NCI-H146 (cell line): ENCODE measurements around the gene MSANTD4.
"Not testable (repeated sequence)": the region's sequence is repeated elsewhere in the genome, so short reads cannot be mapped to it uniquely, and the experiment has no call there.

ENCODE experiments used
- DNase-seq: peaks from one replicate; lab custom pipeline; 2025; lab: John Stamatoyannopoulos, UW

MSANTD4 gene

DNA sequence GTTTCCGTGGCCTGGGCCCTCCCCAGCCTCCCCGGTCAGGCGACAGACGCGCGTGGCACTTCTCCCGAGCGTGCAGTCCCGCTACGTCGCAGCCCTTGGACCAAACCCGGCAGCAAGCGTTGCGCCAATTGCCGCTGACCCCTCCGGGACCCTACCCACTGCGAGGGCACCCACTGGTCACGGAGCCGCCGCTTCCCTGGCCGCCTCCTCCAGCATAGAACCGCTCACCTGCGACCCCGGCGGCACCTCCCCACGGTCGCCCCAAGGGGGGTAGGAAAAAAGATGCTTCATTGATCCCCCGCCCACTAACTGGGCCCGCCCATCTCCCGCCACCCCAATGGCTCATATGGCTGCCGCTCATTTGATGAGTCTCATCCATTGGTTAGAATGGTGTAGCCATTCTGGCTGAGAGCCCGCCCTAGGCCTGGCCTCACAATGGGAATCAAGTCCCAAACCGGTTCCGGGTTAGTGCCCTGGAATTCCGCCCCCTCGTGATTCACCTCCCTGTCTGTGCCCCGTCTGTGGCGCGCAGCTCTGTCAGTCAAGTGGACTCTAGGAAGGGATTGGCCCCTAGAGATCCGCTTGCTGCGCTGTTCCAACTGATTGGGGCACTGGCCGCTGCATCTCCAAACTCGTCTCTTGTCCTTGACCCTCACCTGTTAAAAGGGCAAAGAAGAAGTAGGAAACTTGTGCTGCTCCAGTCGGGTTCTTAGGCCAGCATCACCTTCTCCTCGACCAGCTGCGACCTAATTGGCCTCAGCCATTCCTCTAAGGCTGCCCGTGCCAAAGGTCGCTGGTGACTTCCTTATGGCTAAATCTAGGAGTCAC lies at the start of gene MSANTD4:
TSS of gene MSANTD4 (minus strand) at position 274 of the 828 bp plus-strand sequence. CDS start 11,323 bp downstream, outside the sequence.
- peak; percentile 99 for DNase-seq

DNA sequence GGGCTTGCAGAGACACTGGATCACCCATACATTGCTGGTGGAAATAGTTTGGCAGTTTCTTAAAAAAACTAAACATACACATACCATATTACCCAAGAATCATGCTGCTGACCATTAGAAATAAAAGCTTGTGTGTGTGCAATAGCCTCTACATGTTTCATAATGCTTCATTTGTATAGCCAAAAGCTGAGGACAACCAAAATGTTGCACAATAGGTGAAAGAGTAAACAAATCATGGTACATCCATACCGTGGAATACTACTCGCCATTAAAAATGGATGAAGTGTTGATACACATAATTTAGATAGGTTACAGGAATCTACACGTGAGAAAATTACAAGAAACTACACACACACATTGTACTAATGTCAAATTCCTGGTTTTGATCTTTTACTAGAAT lies 48.6 kb upstream of the MSANTD4 start:
- DNase-seq, result no peak

DNA sequence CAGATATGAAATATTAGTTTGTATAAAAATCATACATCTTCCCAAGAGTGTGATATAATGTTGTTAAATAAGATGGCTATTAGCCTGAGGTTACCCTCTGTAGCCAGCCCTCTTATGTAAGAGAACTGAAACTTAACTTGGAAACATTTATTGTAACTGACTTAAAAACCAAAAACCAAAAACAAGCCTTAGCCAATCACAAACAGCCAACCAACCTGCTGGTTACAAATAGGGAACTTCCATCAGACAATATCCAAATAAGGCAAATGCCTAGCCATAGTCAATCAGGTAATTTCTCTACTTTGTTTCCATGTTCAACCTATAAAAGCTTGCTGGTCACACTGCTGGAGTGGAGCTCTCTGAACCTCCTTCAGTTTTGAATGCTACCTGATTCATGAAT lies 41.0 kb upstream of the MSANTD4 start:
- DNase-seq, result no peak

DNA sequence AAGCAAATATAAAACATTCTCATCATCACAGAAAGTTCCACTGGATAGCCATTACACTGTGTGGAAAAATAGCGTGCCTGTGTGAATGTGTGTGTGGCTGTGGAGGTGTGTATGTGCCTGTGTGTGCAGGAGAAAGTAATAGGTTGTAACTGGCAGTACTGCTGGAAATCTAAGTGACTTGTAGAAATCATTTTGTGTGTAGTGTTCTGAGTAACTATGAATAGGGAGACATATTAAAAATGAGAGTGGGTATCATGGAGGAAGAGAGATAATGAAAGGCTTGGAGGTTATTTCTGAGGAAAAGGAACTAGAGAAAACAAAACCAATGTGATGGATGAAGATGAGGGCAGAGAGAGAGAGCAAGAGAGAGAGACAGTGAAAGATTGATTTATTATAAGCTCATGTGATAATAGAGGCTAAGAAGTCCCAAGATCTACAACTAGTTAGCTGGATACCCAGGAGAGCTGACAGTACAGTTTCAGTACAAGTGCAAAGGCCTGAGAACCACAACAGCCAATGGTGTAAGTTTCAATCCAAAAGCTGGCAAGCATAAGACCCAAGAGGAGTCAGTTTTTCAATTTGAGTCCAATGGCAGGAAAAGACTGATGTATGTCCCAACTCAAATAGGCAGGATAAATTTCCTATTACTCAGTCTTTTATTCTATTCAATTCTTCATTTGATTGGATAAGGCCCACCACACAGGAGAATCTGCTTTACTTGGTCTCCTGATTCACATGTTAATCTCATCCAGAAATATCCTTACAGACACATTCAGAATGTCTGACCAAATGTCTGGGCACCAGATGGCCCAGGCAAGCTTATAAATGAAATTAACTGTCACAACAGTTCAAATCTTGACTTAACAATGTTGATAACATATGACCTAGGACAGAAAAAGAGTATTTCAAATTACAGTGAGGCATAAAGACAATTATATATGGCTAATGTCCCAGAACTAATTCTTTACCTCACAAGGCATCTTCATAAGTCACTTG lies 40.2 kb upstream of the MSANTD4 start:
- DNase-seq, result no peak

DNA sequence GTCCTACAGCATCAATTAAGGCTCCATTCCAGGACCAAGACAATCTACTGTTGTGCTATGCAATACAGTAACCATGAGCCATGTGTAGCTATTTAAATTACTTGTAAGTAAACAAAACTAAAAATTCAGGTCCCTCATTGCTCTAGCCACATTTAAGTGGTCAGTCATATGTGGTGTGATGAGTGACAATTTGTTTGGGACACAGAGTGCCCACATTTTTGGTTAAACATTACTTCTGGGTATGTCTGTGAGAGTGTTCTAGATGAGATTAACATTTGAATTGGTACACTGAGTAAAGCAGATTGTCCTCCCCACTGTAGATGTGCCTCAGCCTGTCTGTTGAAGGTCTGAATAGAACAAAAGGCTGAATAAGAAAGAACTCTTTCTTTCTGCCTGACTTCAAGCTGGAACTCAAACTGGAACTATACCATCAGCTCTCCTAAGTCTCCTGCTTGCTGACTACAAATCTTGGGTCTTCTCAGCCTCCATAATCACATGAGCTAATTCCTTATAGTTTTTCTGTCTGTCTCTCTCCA lies 39.3 kb upstream of the MSANTD4 start:
- no peak for DNase-seq

DNA sequence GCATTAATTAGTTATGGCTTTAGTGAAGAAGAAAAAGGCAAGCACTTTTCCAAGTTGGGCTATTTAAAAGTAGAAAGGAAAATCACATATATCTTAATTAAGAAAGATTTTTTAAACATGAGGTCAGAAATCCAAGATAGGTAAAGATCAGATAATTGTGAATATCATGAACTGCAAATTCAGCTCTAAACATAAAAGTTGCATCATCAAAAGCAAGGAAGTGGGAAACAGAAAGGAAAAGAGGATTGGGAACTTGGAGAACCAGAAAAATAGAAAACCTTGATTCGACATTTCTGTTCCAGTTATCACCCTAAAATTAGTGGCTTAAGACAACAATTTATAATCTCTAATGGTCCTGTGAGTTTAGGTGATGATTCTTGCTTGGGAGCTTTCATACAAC lies 37.6 kb upstream of the MSANTD4 start:
- no peak for DNase-seq

DNA sequence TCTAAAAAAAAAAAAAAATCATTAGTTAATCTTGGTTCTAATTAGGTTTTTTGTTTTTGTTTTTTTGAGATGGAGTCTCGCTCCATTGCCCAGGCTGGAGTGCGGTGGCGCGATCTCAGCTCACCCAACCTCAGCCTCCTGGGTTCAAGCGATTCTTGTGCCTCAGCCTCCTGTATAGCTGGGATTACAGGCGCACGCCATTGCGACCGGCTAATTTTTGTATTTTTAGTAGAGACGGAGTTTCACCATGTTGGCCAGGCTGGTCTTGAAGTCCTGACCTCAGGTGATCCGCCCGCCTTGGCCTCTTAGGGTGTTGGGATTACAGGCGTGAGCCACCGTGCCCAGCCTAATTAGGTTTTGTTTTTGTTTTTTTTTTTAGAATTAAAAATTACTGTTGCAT lies 36.3 kb upstream of the MSANTD4 start:
- DNase-seq, result not testable (repeated sequence)

DNA sequence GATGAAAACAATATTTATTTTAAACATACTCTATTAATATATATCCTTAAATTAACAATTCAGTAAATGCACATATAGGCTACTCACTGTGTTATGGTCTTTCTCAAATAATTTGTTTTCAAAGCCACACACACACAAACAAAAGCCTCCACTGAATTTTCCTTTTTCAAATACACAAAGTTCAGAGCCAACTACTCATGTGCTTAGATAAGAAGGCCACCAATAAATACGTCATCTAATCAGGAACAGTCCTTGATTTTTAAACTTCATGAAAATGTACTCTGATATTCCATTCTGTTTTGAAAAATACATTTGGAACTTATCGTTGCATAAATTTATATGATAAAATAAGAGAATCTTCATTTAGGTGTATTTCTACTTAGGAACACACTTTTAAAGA lies 29.1 kb upstream of the MSANTD4 start:
- DNase-seq, result no peak

DNA sequence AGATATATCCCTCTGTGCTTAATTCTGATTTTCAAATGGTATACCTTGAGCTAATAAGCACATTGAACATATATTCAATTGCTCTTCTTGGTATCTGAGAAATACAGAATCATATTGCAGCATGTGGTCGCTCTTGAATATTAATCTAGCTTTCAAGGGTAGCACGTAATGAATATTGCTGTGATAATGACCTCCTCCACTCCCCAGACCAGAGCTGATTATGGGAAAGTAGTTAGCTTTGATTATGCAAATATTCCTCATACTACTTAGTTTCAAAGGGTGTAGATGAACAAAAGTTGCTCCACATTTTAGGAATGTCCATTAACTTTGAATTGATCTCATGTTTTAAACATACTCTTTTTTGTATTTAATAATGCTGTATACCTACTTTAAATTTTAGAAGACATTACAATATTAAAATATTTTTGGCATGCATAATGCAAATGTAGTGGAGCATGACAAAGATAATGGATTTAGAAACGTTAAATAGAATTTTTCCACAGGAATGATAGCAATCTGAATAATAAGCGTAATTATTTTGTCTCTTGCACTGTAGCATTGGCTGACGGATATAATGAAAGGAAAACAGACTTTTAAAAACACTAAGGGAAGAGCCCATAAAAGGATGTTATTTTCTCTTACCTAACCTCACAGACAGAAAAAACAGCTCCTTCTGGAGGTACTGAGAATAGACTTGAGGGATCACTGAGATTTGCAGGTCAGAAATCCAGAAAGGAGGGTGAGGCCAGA lies 27.9 kb upstream of the MSANTD4 start:
- no peak for DNase-seq

DNA sequence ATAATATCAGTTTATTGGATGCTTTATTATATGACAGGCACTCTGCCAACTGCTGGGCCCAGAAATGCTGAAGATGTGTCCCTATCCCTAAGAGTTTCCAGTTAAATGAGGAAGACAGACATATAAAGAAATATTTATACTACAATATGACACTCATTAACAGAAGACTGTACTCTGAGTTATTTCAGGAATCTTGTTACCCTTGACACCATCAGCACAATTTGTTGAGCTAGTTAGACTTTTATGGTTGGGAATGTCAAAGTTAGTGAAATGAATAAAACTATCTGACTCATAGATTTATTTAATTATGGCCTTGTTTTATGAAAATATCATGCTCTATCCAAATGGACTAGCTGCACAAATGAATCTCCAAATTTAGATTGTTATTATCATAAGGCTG lies 25.6 kb upstream of the MSANTD4 start:
- no peak for DNase-seq

DNA sequence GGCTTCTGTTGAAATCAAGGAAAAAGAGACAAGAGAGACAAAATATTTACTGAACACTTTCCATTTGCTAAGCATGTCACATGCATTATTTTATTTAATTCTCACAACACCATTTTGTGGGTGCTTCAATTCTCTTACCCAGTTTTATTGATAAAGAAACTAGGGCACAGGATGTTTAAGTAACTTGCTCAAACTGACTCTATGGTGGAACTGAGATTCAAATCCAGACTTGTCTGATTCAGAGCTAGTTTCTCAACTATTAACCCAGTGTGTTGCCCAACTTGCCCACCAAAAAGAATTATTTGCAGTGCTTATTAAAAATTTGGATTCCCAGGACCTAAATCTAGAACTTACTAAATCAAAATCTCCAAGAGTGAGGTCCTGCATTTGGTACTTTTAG lies 21.5 kb upstream of the MSANTD4 start:
- DNase-seq, result no peak

DNA sequence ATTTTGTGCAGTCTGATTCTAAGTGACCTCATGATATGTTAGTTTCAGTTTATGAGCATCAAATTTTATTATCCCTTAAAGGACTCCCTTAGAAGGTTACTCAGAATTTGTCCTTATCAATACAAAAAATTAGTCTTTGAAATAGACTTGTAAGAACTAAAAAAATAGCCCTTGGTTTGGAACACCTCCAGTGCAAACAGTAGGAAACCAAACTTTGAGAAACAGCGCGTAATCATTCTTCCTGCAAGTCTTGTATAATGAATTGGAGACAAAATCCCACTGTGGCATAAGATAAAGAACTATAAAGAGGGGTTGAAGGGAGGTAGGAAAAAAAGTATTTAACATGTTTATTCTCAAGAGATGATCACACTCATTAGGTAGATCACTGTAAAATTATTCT lies 10.8 kb upstream of the MSANTD4 start:
- no peak for DNase-seq

DNA sequence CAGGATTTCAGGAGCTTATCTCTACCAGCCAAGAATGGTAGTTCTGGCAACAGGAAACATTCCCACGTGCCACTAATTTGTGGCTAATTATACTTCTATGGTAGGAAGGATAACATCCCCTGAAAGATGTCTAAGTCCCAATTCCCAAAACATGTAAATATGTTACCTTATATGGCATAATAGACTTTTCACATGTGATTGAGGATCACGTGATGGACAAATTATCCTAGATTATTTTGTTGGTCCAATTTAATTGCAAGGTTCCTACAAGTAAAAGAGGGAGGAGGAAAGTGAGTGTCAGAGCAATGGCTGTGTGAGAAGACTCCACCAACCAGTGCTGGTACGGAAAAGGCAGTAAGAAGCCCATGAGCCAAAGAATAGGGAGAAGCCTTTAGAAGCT lies 9.9 kb upstream of the MSANTD4 start:
- DNase-seq, result no peak

DNA sequence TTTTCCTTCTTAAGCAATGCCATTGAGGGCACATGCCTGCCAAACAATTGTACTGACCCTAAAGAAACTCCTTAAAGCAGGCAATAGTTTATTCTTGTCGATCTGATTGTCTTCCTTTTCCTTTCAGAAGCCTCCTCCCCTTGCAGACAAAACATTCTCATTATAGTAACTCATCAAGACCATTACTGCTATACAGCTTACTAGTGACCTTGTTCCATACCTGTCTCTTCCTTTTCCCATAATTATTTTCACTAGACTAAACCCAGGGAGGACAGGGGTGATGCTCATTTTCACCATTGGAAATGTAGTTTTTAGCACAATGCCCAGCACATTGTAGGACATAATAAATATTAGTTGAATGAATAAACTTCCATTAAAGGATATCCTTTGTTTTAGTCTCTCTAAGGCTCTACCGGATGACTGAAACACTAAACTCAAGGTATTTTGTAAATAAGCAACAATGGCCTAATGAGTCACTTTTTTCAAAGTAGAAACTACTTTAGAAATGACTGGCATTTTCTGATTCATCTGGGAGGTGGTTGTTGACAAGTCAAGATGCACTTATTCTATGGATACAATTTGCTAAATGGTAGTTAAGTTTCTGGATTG lies 9.3 kb upstream of the MSANTD4 start:
- no peak for DNase-seq

DNA sequence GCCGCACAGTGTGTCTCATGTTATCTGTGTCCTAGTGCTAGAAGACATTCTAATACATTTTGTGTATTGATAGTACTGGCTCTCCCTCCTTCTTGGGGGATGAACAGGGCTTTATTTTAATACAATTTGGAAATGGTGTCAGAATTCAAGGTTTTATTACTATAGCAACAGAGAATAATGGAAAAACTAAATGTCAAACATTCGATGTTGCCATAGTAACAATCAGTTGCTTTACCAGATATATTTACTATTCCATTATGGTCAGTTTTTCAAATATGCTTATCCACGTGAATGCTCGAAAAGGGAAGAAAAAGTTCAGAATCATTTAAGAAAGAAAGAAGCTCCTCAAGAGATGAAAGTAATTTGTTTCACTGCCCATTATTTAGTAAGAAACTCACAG lies 8.6 kb upstream of the MSANTD4 start:
- peak; percentile 3 for DNase-seq

DNA sequence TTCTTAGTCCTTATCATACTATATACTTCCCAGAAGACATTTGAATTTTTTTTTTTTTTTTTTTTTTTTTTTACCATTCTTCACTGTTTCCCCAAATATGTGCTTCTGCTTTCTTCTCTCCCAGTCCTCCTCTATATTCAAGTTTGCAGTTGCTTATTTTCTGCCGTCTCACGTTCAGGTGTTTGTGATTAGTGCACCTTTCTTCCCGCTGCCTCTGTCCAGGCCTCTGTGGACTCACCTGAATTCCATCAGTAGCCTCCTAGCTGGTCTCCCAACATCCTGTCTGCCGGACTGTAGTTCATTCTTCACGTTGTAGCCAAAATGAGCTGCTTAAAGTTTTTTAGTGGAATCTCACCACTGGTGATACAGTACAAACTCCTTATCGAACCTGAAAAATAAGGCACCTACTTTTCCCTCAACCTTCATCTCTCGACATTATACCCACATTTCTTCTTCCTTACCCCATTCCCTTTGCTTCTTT lies 795 bp upstream of the MSANTD4 start:
- no peak for DNase-seq

DNA sequence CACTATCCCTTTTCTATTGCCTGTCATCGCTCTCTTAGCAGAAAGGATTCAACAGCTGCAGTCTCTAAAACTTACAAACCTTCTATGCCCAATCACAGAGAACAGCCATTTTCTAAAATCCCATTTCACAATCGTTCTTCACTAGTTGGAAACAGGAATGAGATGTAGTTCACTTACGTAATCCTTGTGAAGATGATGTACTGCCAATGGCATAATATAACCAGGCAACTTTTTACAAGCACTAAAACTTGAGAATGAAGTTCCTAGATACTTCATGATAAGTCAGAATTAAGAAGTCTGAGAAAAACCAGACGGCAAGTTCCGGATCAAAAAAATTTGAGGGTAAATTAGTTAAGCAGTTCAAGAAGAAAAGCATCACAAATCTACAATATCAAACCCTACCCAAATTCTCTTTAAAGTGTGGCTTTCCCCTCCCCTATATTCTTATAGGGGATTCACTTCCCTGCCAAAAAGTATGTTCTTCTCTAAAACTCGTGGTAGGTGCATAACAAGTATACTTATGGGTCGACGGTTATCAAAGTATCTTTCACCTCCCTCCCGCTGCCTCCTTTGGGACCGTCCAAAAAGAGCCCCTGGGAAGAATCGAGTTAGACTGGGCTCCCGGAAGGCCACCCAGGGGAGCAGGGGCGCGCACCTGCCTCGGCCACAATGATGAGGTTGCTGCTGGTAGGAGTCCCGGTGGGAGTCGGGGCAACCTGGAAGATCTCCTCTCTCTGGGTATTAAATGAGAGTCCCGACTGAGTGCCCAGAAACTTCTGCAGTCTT lies 666 bp downstream of the MSANTD4 start:
- peak; percentile 58 for DNase-seq

DNA sequence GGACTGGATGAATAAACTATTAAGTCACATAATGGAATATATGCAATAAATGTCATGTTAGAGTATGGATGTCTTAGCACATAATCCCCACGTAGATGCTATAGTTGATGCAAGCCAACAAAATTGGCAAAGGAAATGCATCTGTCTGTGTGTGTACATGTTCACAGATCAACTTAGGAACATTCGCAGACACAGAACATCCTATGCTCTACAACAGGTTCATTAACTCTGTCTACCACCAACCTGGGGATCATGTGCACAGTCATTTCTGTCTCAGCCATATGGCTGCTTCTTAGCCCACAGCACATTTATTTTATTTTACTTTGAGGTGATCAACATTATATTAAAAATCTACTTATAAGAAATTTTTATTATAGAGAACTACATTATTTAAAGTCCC lies 4.9 kb downstream of the MSANTD4 start:
- DNase-seq, result no peak

DNA sequence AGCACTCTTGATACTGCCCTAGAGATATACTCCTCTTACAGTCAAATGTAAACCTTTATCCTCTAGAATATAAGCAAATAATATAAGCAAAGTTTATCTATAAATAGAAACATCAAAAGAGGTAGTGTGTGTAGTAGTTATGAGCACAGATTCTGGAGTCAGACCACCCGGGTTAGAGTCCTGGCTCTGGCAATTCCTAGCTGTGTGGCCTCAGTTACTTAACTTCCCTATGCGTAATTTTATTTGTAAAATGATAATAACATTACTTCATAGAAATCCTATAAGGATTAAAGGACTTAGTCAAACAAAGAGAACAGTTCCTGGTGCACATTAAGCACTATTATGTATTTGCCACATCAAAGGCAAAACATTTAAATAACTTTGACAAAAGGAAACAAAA lies 7.0 kb downstream of the MSANTD4 start:
- no peak for DNase-seq

DNA sequence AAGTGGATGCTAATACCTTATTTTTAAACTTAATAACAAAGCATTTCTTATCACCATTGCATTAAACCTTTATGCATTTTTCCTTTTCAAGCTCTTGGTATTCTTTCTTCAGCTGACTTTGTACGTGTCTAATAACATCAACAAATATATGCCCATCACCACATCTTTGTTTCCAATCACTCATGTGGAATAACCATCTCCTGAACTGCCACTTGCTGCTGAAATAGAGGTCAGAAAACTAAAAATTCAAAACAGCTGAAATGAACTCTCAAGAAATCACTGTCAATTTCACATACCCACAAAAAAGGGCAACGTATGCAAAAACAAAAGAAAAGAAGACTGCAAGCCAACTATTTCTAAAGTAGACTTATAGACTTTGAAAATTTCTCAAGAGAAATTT lies 7.4 kb downstream of the MSANTD4 start:
- DNase-seq, result peak; percentile 3

DNA sequence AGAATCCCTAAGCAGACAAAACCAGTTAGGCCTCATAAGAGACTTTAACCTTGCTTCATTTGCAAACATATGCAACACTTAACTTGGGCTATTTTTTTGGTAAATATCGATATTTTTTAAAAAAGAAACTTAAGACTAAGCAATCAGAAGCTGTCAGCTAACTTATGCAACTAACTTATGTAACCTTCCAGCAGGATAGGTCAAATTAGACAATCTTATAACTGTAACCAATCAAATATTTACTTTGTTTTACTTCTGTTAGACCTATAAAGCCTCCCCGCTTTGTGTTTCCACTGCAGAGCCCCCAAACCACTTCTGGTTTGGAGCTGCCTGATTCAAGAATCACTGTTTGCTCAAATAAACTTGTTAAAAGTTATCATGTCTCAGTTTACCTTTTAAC lies 8.0 kb downstream of the MSANTD4 start:
- no peak for DNase-seq
